ENCODE results near the gene MAP3K5. TPM values are rescaled to one million over a fixed set of nuclear protein-coding genes. Genes with fewer than 3 reads are reported as not detected.

The MAP3K5 gene
- total RNA-seq, 1 experiment from 2014 or later = 2.1 TPM

DNA sequence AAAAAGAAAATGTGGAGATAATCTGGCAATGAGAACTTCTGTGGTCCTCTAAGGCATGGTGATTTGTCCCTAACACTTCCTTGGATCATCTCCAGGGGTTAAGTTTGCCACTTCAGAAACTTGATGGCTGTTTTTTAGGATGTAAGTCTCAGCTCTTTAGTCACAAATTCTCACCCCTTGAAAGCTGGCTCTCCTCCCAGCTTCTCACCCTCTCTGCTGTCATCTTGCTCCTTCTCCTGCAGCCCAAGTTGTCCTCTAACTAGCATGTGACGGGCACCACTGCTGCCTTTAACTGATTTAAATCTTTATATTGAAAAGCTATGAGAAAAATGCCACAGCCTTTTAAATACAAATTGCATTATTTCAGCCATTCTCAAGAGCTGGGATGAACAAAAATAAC lies 107.8 kb downstream of the MAP3K5 start:
- no peaks in the 10 kb centered on the region for H3K36me3 Mint-ChIP-seq (ENCODE audit: insufficient read depth, unreplicated experiment)
- TF ChIP-seq CTCF (IDR thresholded peaks at IDR 0.05; ENCODE audit: insufficient read depth in 1 of 2, low read depth in 1 of 2, low read length in 1 of 2, severe bottlenecking in 1 of 2, unreplicated experiment in 1 of 2) = no peak
- H3K27ac Mint-ChIP-seq (ENCODE audit: unreplicated experiment) = no peak overlapping the region
- no peak overlapping the region for H3K4me3 ChIP-seq (ENCODE audit: low read depth, low read length)
- H3K36me3 ChIP-seq (ENCODE audit: control insufficient read depth, insufficient read depth, low read length) = no peaks in the 10 kb centered on the region
- no TSS peak for BruUV-seq (replicated peaks)
- DNase-seq = no peak
- no peaks in the 10 kb centered on the region for H3K9me3 ChIP-seq
- H3K4me3 Mint-ChIP-seq (ENCODE audit: unreplicated experiment) = no peak overlapping the region
- H3K9me3 Mint-ChIP-seq (ENCODE audit: unreplicated experiment) = no peaks in the 10 kb centered on the region
- intact Hi-C loops (cut with micrococcal nuclease; ENCODE audit: unreplicated experiment) = no loop called here
- CTCF ChIA-PET = no interaction called here
- H3K27me3 Mint-ChIP-seq (ENCODE audit: insufficient read depth, unreplicated experiment) = no peaks in the 10 kb centered on the region
- H3K4me1 ChIP-seq = no peaks in the 10 kb centered on the region
- POLR2A ChIA-PET = no interaction called here
- no peaks in the 10 kb centered on the region for H3K27me3 ChIP-seq (replicated peaks; ENCODE audit: control insufficient read depth, insufficient read depth, low read length)
- no peaks in the 10 kb centered on the region for H3K4me1 Mint-ChIP-seq (ENCODE audit: low read depth, unreplicated experiment)

GRCh38 chr6:136683209-136683941 lies 108.9 kb downstream of the MAP3K5 start:
- Mint-ChIP-seq H3K4me3 (ENCODE audit: unreplicated experiment) (no peak overlapping the region), H3K27ac (ENCODE audit: unreplicated experiment) (no peak overlapping the region), H3K36me3 (ENCODE audit: insufficient read depth, unreplicated experiment) (no peaks in the 10 kb centered on the region), H3K4me1 (ENCODE audit: low read depth, unreplicated experiment) (no peaks in the 10 kb centered on the region), H3K9me3 (ENCODE audit: unreplicated experiment) (no peaks in the 10 kb centered on the region), H3K27me3 (ENCODE audit: insufficient read depth, unreplicated experiment) (no peaks in the 10 kb centered on the region)
- H3K36me3 ChIP-seq (ENCODE audit: control insufficient read depth, insufficient read depth, low read length) = no peaks in the 10 kb centered on the region
- no peak overlapping the region for H3K4me3 ChIP-seq (ENCODE audit: low read depth, low read length)
- intact Hi-C loops (cut with micrococcal nuclease; ENCODE audit: unreplicated experiment) = no loop called here
- H3K9me3 ChIP-seq = no peaks in the 10 kb centered on the region
- H3K4me1 ChIP-seq = no peaks in the 10 kb centered on the region
- no TSS peak for BruUV-seq (replicated peaks)
- no peak for DNase-seq
- ChIA-PET POLR2A (no interaction called here), CTCF (no interaction called here)
- no peaks in the 10 kb centered on the region for H3K27me3 ChIP-seq (replicated peaks; ENCODE audit: control insufficient read depth, insufficient read depth, low read length)
- TF ChIP-seq CTCF (IDR thresholded peaks at IDR 0.05; ENCODE audit: insufficient read depth in 1 of 2, low read depth in 1 of 2, low read length in 1 of 2, severe bottlenecking in 1 of 2, unreplicated experiment in 1 of 2) = no peak

- no peak overlapping the region for H3K27ac Mint-ChIP-seq (ENCODE audit: unreplicated experiment)
- no TSS peak for BruUV-seq (replicated peaks)
Observed at GRCh38 chr6:136682292-136682691, 110.0 kb downstream of the MAP3K5 start.

More at GRCh38 chr6:136682292-136682691, 110.0 kb downstream of the MAP3K5 start:
- Histone ChIP-seq H3K36me3 (ENCODE audit: control insufficient read depth, insufficient read depth, low read length) (no peaks in the 10 kb centered on the region), H3K27me3 (replicated peaks; ENCODE audit: control insufficient read depth, insufficient read depth, low read length) (no peaks in the 10 kb centered on the region), H3K4me1 (peaks cover 5% of the 10 kb centered on the region), H3K9me3 (no peaks in the 10 kb centered on the region), H3K4me3 (ENCODE audit: low read depth, low read length) (no peak overlapping the region)
- Mint-ChIP-seq H3K9me3 (ENCODE audit: unreplicated experiment) (no peaks in the 10 kb centered on the region), H3K4me3 (ENCODE audit: unreplicated experiment) (no peak overlapping the region), H3K4me1 (ENCODE audit: low read depth, unreplicated experiment) (no peaks in the 10 kb centered on the region), H3K36me3 (ENCODE audit: insufficient read depth, unreplicated experiment) (no peaks in the 10 kb centered on the region), H3K27me3 (ENCODE audit: insufficient read depth, unreplicated experiment) (no peaks in the 10 kb centered on the region)
- no peak for DNase-seq
- ChIA-PET CTCF (no interaction called here), POLR2A (no interaction called here)
- intact Hi-C loops (cut with micrococcal nuclease; ENCODE audit: unreplicated experiment) = no loop called here
- TF ChIP-seq CTCF (IDR thresholded peaks at IDR 0.05; ENCODE audit: insufficient read depth in 1 of 2, low read depth in 1 of 2, low read length in 1 of 2, severe bottlenecking in 1 of 2, unreplicated experiment in 1 of 2) = no peak
